Measurements from ENCODE around the gene HCN3. TPM values are rescaled to one million over a fixed set of nuclear protein-coding genes. Genes with fewer than 3 reads are reported as not detected.

The HCN3 gene
- total and polyA plus RNA-seq, 2 donors (not counting 1 experiment from before 2014, with no cell fraction given): 6.2 to 9.2 TPM

DNA sequence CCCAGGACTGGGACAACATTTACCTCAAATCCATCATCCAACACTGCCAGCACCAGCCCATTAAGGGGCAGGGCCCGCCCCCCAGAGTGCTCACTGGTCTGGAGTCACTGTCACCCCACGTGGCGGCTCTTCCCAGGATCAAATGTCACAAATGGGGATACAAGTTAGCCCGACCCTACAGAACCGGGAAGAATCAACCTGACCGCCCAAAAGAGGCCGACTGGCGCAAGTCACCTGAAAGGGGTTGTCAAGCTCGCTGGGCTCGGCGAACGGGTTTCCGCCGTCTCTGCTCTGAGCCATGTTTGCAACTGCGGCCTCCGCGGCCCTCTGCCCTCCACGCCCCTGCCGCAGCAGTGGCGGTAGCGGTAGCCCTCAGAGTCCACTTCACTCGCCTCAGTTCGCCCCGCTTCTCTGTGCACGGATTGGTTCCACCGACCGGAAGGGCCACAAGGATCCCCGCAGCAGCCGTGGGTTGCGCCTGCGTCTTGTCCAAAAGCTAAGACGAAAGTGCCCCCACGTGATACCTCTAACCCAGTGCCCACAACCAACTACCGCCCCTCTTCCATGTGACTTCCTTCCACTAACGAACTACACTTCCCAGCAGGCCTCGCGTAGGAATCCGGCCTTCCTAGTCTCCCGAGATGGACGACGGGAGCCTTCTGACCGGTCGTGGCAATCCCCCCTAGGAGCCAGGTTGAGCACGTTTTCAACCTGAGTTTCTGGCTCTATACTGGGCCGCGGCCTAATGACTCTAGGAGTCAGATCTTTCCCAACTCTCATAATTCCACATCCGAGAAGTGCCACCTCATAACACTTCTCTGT, 15.2 kb upstream of the HCN3 start, which contains the start of gene SCAMP3:
Gene SCAMP3, minus strand, starts transcription at position 509 of the 822 bp plus-strand sequence. Its CDS starts 209 bp downstream, at position 300.
- Histone ChIP-seq H3K36me3 (replicated peaks in 1 of 2; ENCODE audit: control extremely low read depth in 1 of 2, control insufficient read depth in 1 of 2, extremely low read depth in 1 of 2, insufficient read depth in 2 of 2, low read length in 1 of 2) (peaks cover 2 to 49% of the 10 kb centered on the region in 2 experiments), H3K9ac (ENCODE audit: low read length) (peak within 1 kb of the TSS; percentile 84), H4K20me1 (ENCODE audit: control insufficient read depth, insufficient read depth, low read length, poor library complexity, severe bottlenecking) (peaks cover 14% of the 10 kb centered on the region), H3K27ac (ENCODE audit: low read length in 2 of 2) (peak within 1 kb of the TSS; percentile 50 to 73), H3K4me3 (ENCODE audit: control extremely low read depth in 1 of 5, extremely low read depth in 1 of 5, insufficient read depth in 1 of 5, low read depth in 2 of 5, low read length in 4 of 5) (peak within 1 kb of the TSS; percentile 62 to 96 (median 86)), H3K4me2 (replicated peaks; ENCODE audit: low read depth, low read length, poor library complexity, severe bottlenecking) (peak within 1 kb of the TSS; percentile 87), H3K79me2 (ENCODE audit: control insufficient read depth, insufficient read depth, low read length) (peaks cover 19% of the 10 kb centered on the region), H3K27me3 (replicated peaks in 1 of 4; ENCODE audit: control extremely low read depth in 1 of 4, control insufficient read depth in 3 of 4, insufficient read depth in 4 of 4, low read length in 3 of 4) (no peaks in the 10 kb centered on the region), H3K4me1 (ENCODE audit: control insufficient read depth in 2 of 2, insufficient read depth in 2 of 2, low read length in 2 of 2) (peaks cover 14 to 25% of the 10 kb centered on the region in 2 donors), H3K9me3 (ENCODE audit: control extremely low read depth in 1 of 3, control insufficient read depth in 2 of 3, insufficient read depth in 1 of 3, low read length in 2 of 3) (no peaks in the 10 kb centered on the region), H2AFZ (ENCODE audit: insufficient read depth, low read depth, low read length, poor library complexity, severe bottlenecking) (peak within 1 kb of the TSS; percentile 79)
- CTCF ChIA-PET: interaction anchor here (1.0 to 4.3 kb wide), 9 partner anchors 11 to 61 kb away, joined by 3 to 71 read pairs (median 4); partner anchors contain the start of genes CLK2, FDPS, RUSC1 and THBS3
- Mint-ChIP-seq H3K9me3 (ENCODE audit: insufficient read depth) (no peaks in the 10 kb centered on the region), H3K4me1 (peaks cover 28% of the 10 kb centered on the region), H3K27me3 (no peaks in the 10 kb centered on the region), H3K4me3 (peak within 1 kb of the TSS; percentile 89), H3K27ac (peak within 1 kb of the TSS; percentile 91)
- DNase-seq (peak; percentile 93), ATAC-seq (ENCODE audit: low read depth) (peak; percentile 95)
- TF ChIP-seq, protein P1, sequence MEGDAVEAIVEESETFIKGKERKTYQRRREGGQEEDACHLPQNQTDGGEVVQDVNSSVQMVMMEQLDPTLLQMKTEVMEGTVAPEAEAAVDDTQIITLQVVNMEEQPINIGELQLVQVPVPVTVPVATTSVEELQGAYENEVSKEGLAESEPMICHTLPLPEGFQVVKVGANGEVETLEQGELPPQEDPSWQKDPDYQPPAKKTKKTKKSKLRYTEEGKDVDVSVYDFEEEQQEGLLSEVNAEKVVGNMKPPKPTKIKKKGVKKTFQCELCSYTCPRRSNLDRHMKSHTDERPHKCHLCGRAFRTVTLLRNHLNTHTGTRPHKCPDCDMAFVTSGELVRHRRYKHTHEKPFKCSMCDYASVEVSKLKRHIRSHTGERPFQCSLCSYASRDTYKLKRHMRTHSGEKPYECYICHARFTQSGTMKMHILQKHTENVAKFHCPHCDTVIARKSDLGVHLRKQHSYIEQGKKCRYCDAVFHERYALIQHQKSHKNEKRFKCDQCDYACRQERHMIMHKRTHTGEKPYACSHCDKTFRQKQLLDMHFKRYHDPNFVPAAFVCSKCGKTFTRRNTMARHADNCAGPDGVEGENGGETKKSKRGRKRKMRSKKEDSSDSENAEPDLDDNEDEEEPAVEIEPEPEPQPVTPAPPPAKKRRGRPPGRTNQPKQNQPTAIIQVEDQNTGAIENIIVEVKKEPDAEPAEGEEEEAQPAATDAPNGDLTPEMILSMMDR (IDR thresholded peaks at IDR 0.05): no peak
- TF ChIP-seq EZH2 (IDR thresholded peaks at IDR 0.05; ENCODE audit: borderline replicate concordance, insufficient read depth, low read depth, low read length, poor library complexity, severe bottlenecking): no peak
- intact Hi-C loops (cut with micrococcal nuclease): loop anchor here (1.0 to 5.0 kb wide), 6 partner anchors 11 to 649 kb away; partner anchors contain the start of genes ASH1L, CLK2, HCN3 and RIT1
- under 1% methylated on average over 43 of the region's 47 CpGs for WGBS (ENCODE audit: insufficient coverage)
- POLR2A ChIA-PET: interaction anchor here (0.6 to 2.3 kb wide), 8 partner anchors 9 to 595 kb away, joined by 3 to 18 read pairs (median 4); partner anchors contain the start of genes CLK2, FDPS, GON4L and THBS3
